Adrenal gland (tissue), 12 donors: ENCODE data around the gene ARMC9. TPM values are rescaled to one million over a fixed set of nuclear protein-coding genes. Genes with fewer than 3 reads are reported as not detected.

Experiments used
- DNase-seq, 7 donors: peaks; one replicate each; pipeline ENCODE4 v3.0.0-alpha.2; 2019 to 2020
- H3K27ac ChIP-seq, 5 donors: fragments of 200-600 bp; sonication (generic) in 4 of 5; 1 replicate in 3 of 5; 2 replicates in 2 of 5; pipeline versions ENCODE4 v1.5.1 to v1.8.0; 2016 to 2020; ENCODE audit warnings: mild to moderate bottlenecking in 1 of 5
- H3K27me3 ChIP-seq: fragments of 200-600 bp; 2 replicates; pipeline ENCODE4 v1.8.0; 2021
- H3K36me3 ChIP-seq, 2 donors: fragments of 200-600 bp; replicated peaks in 1 of 2; 1 replicate in 1 of 2; 2 replicates in 1 of 2; pipeline versions ENCODE4 v1.5.1 to v1.8.0; 2018 to 2022
- H3K4me1 ChIP-seq, 2 donors: fragments of 200-600 bp; replicated peaks in 1 of 2; 1 replicate in 1 of 2; 2 replicates in 1 of 2; pipeline versions ENCODE4 v1.5.1 to v1.8.0; 2018 to 2021
- H3K4me3 ChIP-seq, 4 donors: fragments of 200-600 bp; sonication (generic) in 3 of 4; one replicate each; pipeline ENCODE4 v1.5.1; 2016 to 2018
- H3K9me3 ChIP-seq, 3 donors: fragments of 200-600 bp; sonication (generic) in 1 of 3; replicated peaks in 1 of 3; 1 replicate in 2 of 3; 2 replicates in 1 of 3; pipeline versions ENCODE4 v1.5.1 to v1.8.0; 2016 to 2021
- CTCF ChIP-seq, 6 experiments: fragments of 450-650 bp in 4 of 6; fragments of 200-600 bp in 2 of 6; sonication (generic) in 1 of 6; IDR thresholded peaks; 1 replicate in 5 of 6; 2 replicates in 1 of 6; pipeline versions ENCODE4 v1.5.1 to v1.8.0; 2016 to 2021; ENCODE audit warnings: antibody characterized with exemption in 6 of 6, mild to moderate bottlenecking in 2 of 6, moderate library complexity in 1 of 6
- POLR2A ChIP-seq, 2 donors: fragments of 450-650 bp; IDR thresholded peaks; one replicate each; pipeline ENCODE4 v1.6.1; 2017; ENCODE audit warnings: antibody characterized with exemption in 2 of 2, mild to moderate bottlenecking in 2 of 2, moderate library complexity in 1 of 2
- WGBS, 4 donors: extraction: QIAGEN DNeasy Blood & Tissue Kit in 2 of 4; methylation state at CpG; one replicate each; pipeline versions ENCODE4 v1.1.5 to v1.1.7; 2013 to 2017; 5-methylcytosine and 5-hydroxymethylcytosine counted together
- intact Hi-C, 2 donors: fragments of 100-400 bp; cut with DNase I; formaldehyde crosslinking; loops; one replicate each; pipeline versions ENCODE4 v1.14.1 to v1.15.0; 2022 to 2023
- polyA plus RNA-seq, 3 donors: library from polyadenylated mRNA; stranded (reverse); fragments of 200-250 nt in 2 of 3; fragments of 350-450 nt in 1 of 3; fragmentation: Illumina TruSeq in 1 of 3; extraction: RNeasy Lipid Tissue Mini Kit (QIAGEN cat#74804) in 1 of 3; gene quantifications; one replicate each; pipeline ENCODE4 v1.2.3, GENCODE V29; 2013 to 2014
- total RNA-seq, 9 donors: library from RNA; depleted of rRNA in 4 of 9; stranded (reverse); fragments of >200 nt in 4 of 9; fragments of 120-200 nt in 1 of 9; fragmentation: NEBNext Ultra II Directional in 1 of 9; extraction: Animal tissue kit (Norgen Biotek cat#: 25700) in 1 of 9; gene quantifications; one replicate each; pipeline versions ENCODE4 v1.1.0 to v1.2.4, GENCODE V29; 2013 to 2023
- donor health status: healthy with polysubstance abuse.
- donor health status: Bipolar disorder and iron deficiency.
- donor health status: DM: yes; HTN: yes; CAD: no.
- donor health status: DM: no; HTN: no; CAD: no.
- donor health status: DM: no; HTN: no; CAD: no.
- donor health status: DM: yes; HTN: yes; CAD: no.

ARMC9 gene
- total and polyA plus RNA-seq, 12 donors: 22.0 to 109 (median 54.2) TPM

GRCh38 chr2:231223458-231223976 lies 25.1 kb downstream of the ARMC9 start:
- H3K4me1 ChIP-seq: peaks cover 0 to 10% of the 10 kb centered on the region in 2 donors
- no peak overlapping the region for H3K4me3 ChIP-seq
- no peaks in the 10 kb centered on the region for H3K9me3 ChIP-seq
- DNase-seq: peak in 1 of 7 donors; percentile 17
- 73 to 75% (median 74%) methylated on average over 6 of the region's 6 CpGs for WGBS, 4 donors
- no peak for TF ChIP-seq CTCF (IDR thresholded peaks at IDR 0.05)
- no peak for TF ChIP-seq POLR2A (IDR thresholded peaks at IDR 0.05)
- intact Hi-C loops: loop anchor here (5.0 to 10.0 kb wide), 2 partner anchors 71 to 174 kb away; partner anchors contain the start of gene B3GNT7 (in 1 of the 2)
- no peak overlapping the region for H3K27ac ChIP-seq
- H3K27me3 ChIP-seq: no peaks in the 10 kb centered on the region
- peaks cover 0 to 40% of the 10 kb centered on the region in 2 donors for H3K36me3 ChIP-seq

GRCh38 chr2:231227310-231228162 lies 29.1 kb downstream of the ARMC9 start:
- peaks cover 0 to 3% of the 10 kb centered on the region in 2 donors for H3K4me1 ChIP-seq
- H3K36me3 ChIP-seq: peaks cover 0 to 23% of the 10 kb centered on the region in 2 donors
- WGBS, 4 donors: 40 to 74% (median 70%) methylated on average over 5 to 12 of the region's 12 CpGs
- peak overlapping the region in 3 of 5 donors; percentile 49 to 65 (median 63) for H3K27ac ChIP-seq
- H3K27me3 ChIP-seq: no peaks in the 10 kb centered on the region
- intact Hi-C loops: loop anchor here (5.0 to 10.0 kb wide), 3 partner anchors 67 to 225 kb away; no protein-coding TSS in a partner anchor
- no peak overlapping the region for H3K4me3 ChIP-seq
- peak; percentile 75 to 91 (median 79) for DNase-seq
- H3K9me3 ChIP-seq: no peaks in the 10 kb centered on the region
- TF ChIP-seq CTCF (IDR thresholded peaks at IDR 0.05) (peak; percentile 57 to 95 (median 87)), POLR2A (IDR thresholded peaks at IDR 0.05) (no peak)

GRCh38 chr2:231228223-231228622 lies 29.8 kb downstream of the ARMC9 start:
- 60 to 76% (median 71%) methylated on average over 1 to 9 of the region's 9 CpGs for WGBS, 4 donors
- Histone ChIP-seq H3K4me3 (no peak overlapping the region), H3K9me3 (no peaks in the 10 kb centered on the region), H3K27ac (peak overlapping the region in 1 of 5 donors; percentile 63), H3K4me1 (no peaks in the 10 kb centered on the region), H3K27me3 (no peaks in the 10 kb centered on the region), H3K36me3 (peaks cover 0 to 23% of the 10 kb centered on the region in 2 donors)
- intact Hi-C loops: loop anchor here (5.0 to 10.0 kb wide), 3 partner anchors 67 to 224 kb away; no protein-coding TSS in a partner anchor
- DNase-seq: peak in 2 of 7 donors; percentile 30 to 56
- no peak for TF ChIP-seq POLR2A (IDR thresholded peaks at IDR 0.05)
- TF ChIP-seq CTCF (IDR thresholded peaks at IDR 0.05): no peak

- Histone ChIP-seq H3K4me3 (no peak overlapping the region), H3K27ac (peak overlapping the region in 1 of 5 donors; percentile 63), H3K9me3 (no peaks in the 10 kb centered on the region), H3K36me3 (peaks cover 0 to 18% of the 10 kb centered on the region in 2 donors), H3K27me3 (no peaks in the 10 kb centered on the region), H3K4me1 (no peaks in the 10 kb centered on the region)
- 64 to 76% (median 71%) methylated on average over 4 to 5 of the region's 5 CpGs for WGBS, 4 donors
- peak in 1 of 7 donors; percentile 51 for DNase-seq
- intact Hi-C loops: loop anchor here (5.0 to 10.0 kb wide), 3 partner anchors 66 to 223 kb away; no protein-coding TSS in a partner anchor
- TF ChIP-seq CTCF (IDR thresholded peaks at IDR 0.05) (no peak), POLR2A (IDR thresholded peaks at IDR 0.05) (no peak)
Measured at GRCh38 chr2:231228974-231229529, 30.6 kb downstream of the ARMC9 start.
